Loucy (cell line): ENCODE results near the gene G6PD.

Experiments used
- H2AFZ ChIP-seq: fragments of 200-600 bp; sonication (generic); 2 replicates; pipeline ENCODE4 v1.6.0; 2016; ENCODE audit warnings: antibody characterized with exemption, mild to moderate bottlenecking, low read length, moderate library complexity
- H3F3A ChIP-seq: fragments of 200-600 bp; 2 replicates; pipeline ENCODE4 v1.6.0; 2016; ENCODE audit warnings: antibody characterized with exemption, low read depth, mild to moderate bottlenecking
- H3K27me3 ChIP-seq: fragments of 200-600 bp; sonication (generic); 2 replicates; pipeline ENCODE4 v1.6.1; 2014; ENCODE audit warnings: low read length, mild to moderate bottlenecking; ENCODE audit not compliant: insufficient read depth, poor library complexity, severe bottlenecking
- H3K36me3 ChIP-seq: fragments of 200-600 bp; sonication (generic); 2 replicates; pipeline ENCODE4 v1.6.1; 2016; ENCODE audit warnings: low read length; ENCODE audit not compliant: insufficient read depth
- H3K4me1 ChIP-seq: fragments of 200-600 bp; sonication (generic); 2 replicates; pipeline ENCODE4 v1.5.1; 2014; ENCODE audit warnings: low read length, mild to moderate bottlenecking; ENCODE audit not compliant: insufficient read depth, poor library complexity, severe bottlenecking
- H3K4me2 ChIP-seq: fragments of 200-600 bp; sonication (generic); 2 replicates; pipeline ENCODE4 v1.6.0; 2014; ENCODE audit warnings: antibody characterized with exemption, low read length, low read depth, mild to moderate bottlenecking; ENCODE audit not compliant: poor library complexity, severe bottlenecking
- H3K4me3 ChIP-seq: fragments of 200-600 bp; sonication (generic); 2 replicates; pipeline ENCODE4 v1.5.1; 2014; ENCODE audit warnings: low read length, mild to moderate bottlenecking, mixed read lengths; ENCODE audit not compliant: poor library complexity, severe bottlenecking
- H3K79me2 ChIP-seq: fragments of 200-600 bp; sonication (generic); 2 replicates; pipeline ENCODE4 v1.6.1; 2014; ENCODE audit warnings: low read length; ENCODE audit not compliant: insufficient read depth
- H3K9ac ChIP-seq: fragments of 200-600 bp; sonication (generic); 2 replicates; pipeline ENCODE4 v1.6.0; 2014; ENCODE audit warnings: mild to moderate bottlenecking, low read depth, low read length, moderate library complexity; ENCODE audit not compliant: poor library complexity, severe bottlenecking
- H3K9me2 ChIP-seq: fragments of 200-600 bp; sonication (generic); replicated peaks from 2 replicates; pipeline ENCODE4 v1.6.1; 2016; ENCODE audit warnings: low read depth, low read length, mixed read lengths
- H3K9me3 ChIP-seq: fragments of 200-600 bp; sonication (generic); 2 replicates; pipeline ENCODE4 v1.6.1; 2014; ENCODE audit warnings: mild to moderate bottlenecking, antibody characterized with exemption, low read length, low read depth; ENCODE audit not compliant: insufficient read depth
- H4K20me1 ChIP-seq: fragments of 200-600 bp; sonication (generic); 2 replicates; pipeline ENCODE4 v1.6.0; 2014; ENCODE audit warnings: antibody characterized with exemption, low read length, mild to moderate bottlenecking; ENCODE audit not compliant: insufficient read depth, poor library complexity, severe bottlenecking
- EZH2phosphoT487 ChIP-seq: fragments of 200-600 bp; IDR thresholded peaks from 2 replicates; pipeline ENCODE4 v1.6.1; 2018; ENCODE audit warnings: antibody characterized with exemption, mild to moderate bottlenecking, moderate library complexity, borderline replicate concordance
- TF ChIP-seq, protein P1 (sequence below): fragments of 200-600 bp; sonication (generic); conservative IDR thresholded peaks from 2 replicates; pipeline ENCODE4 v1.5.1; 2014; ENCODE audit warnings: mild to moderate bottlenecking, antibody characterized with exemption, low read length

The G6PD gene

DNA sequence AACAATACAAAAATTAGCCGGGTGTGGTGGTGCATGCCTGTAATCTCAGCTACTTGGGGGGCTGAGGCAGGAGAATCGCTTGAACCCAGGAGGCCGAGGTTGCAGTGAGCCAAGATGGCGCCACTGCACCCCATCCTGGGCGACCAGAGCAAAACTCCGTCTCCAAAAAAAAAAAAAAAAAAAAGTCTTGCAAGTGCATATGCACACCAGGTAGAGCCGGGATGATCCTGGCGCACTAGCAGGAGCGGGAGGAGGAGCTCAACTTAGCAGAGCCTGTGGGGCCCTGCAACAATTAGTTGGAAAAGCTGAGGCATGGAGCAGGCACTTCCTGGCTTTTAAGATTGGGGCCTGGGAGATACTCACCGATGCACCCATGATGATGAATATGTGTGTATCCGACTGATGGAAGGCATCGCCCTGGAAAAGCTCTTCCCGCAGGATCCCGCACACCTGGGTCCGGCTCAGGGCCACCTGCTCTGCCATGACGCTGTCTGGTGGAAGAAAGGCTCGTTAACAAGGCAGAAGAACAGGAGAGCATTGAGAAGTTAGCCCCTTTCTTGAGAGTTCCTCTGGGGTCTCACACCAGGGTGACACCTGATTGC lies 872 bp downstream of the G6PD start:
- peaks cover 47% of the 10 kb centered on the region for H3K4me1 ChIP-seq
- H3K4me2 ChIP-seq: peak overlapping the region; percentile 93
- no peak overlapping the region for H2AFZ ChIP-seq
- peak overlapping the region; percentile 91 for H3K9ac ChIP-seq
- no peaks in the 10 kb centered on the region for H3F3A ChIP-seq
- H3K36me3 ChIP-seq: no peaks in the 10 kb centered on the region
- no peaks in the 10 kb centered on the region for H3K9me3 ChIP-seq
- no peaks in the 10 kb centered on the region for H3K9me2 ChIP-seq
- H3K27me3 ChIP-seq: no peaks in the 10 kb centered on the region
- no peak for TF ChIP-seq EZH2phosphoT487
- TF ChIP-seq, protein P1, sequence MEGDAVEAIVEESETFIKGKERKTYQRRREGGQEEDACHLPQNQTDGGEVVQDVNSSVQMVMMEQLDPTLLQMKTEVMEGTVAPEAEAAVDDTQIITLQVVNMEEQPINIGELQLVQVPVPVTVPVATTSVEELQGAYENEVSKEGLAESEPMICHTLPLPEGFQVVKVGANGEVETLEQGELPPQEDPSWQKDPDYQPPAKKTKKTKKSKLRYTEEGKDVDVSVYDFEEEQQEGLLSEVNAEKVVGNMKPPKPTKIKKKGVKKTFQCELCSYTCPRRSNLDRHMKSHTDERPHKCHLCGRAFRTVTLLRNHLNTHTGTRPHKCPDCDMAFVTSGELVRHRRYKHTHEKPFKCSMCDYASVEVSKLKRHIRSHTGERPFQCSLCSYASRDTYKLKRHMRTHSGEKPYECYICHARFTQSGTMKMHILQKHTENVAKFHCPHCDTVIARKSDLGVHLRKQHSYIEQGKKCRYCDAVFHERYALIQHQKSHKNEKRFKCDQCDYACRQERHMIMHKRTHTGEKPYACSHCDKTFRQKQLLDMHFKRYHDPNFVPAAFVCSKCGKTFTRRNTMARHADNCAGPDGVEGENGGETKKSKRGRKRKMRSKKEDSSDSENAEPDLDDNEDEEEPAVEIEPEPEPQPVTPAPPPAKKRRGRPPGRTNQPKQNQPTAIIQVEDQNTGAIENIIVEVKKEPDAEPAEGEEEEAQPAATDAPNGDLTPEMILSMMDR: no peak
- peaks cover 44% of the 10 kb centered on the region for H3K79me2 ChIP-seq
- H3K4me3 ChIP-seq: peak overlapping the region; percentile 87
- no peaks in the 10 kb centered on the region for H4K20me1 ChIP-seq

DNA sequence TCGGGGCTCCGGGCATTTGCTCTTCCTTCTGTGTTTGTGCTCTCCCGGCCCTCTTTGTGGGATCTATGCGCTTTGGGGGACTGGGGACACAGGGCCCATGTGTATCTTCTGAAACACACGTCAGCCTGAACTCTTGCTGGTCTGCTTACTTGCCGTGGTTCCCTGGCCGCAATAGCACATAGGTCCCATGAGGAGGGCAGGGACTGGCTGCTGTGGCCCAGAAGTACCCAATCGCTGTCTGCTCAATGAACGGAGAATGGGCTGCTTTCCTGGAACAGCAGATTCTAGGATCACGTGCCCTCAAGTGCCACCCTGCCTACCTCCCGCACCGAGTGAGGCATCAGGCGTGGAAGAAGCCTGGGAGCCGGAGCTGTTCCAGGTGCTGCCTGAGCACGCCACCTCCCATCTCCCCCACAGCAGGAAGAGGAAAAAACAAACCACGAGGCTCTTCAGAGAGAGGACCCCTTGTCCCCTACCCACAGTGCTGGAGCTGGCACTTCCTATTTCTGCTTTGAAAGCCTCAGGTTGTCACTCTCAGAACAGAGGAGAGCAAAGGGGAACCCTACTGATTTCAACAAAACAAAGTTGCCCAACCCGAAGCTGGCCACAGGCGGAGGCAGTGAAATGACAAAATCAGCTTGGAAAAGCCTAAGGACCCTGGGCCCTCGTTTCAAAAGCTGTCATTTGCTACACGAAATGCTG lies 3.8 kb downstream of the G6PD start:
- peaks cover 40% of the 10 kb centered on the region for H3K4me1 ChIP-seq
- H3K9me2 ChIP-seq: no peaks in the 10 kb centered on the region
- TF ChIP-seq, protein P1: no peak
- TF ChIP-seq EZH2phosphoT487: no peak
- H3K4me2 ChIP-seq: peak overlapping the region; percentile 87
- H3K9ac ChIP-seq: peak overlapping the region; percentile 68
- H2AFZ ChIP-seq: no peak overlapping the region
- no peaks in the 10 kb centered on the region for H3K36me3 ChIP-seq
- no peaks in the 10 kb centered on the region for H3K27me3 ChIP-seq
- no peaks in the 10 kb centered on the region for H3F3A ChIP-seq
- H3K9me3 ChIP-seq: no peaks in the 10 kb centered on the region
- H3K79me2 ChIP-seq: peaks cover 19% of the 10 kb centered on the region
- no peaks in the 10 kb centered on the region for H4K20me1 ChIP-seq
- peak overlapping the region; percentile 65 for H3K4me3 ChIP-seq

DNA sequence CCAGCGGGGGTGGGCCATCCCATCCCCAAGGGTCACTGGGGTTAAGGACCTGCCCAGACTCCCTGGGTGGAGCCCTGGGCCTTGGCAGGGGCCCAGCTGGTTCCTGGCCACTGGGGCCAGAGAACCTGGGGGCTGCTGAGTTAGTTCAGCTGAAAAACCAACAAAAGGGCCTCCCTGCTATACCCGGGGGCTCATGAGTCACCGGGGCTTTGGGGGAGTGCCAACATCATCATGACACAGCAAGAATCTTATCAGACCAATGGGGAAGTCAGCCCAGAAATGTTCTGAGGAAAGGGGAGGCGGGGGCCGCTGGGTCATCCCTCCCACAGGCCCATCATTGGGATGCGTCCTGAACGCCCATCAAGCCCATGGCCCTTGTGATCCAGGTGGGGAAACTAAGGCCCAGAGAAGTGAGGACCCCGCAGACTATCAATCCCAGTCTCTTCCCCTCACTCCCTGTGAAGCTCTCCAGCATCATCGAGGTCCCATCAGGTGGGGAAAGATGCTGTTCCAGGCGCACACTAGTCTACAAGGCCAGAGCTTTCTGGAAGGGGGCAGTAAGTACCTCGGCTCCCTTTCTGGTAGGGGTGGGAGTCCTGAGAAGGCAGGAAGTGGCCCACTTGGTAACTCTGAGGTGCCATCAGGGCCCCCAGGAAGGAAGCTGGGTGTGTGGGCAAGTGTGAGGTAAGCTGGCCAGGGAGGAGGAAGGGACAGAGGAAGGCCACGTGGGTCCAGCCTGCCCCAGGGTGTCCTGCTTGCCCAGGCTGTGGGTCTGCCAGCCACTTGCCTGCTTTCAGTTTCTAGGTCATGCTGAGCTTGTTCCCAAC lies 4.5 kb downstream of the G6PD start:
- Histone ChIP-seq H3K9me3 (no peaks in the 10 kb centered on the region), H4K20me1 (no peaks in the 10 kb centered on the region), H3K4me2 (peak overlapping the region; percentile 87), H3K9me2 (no peaks in the 10 kb centered on the region), H3K4me1 (peaks cover 40% of the 10 kb centered on the region), H3F3A (no peaks in the 10 kb centered on the region), H3K79me2 (peaks cover 17% of the 10 kb centered on the region), H3K27me3 (no peaks in the 10 kb centered on the region), H3K9ac (peak overlapping the region; percentile 68), H2AFZ (no peak overlapping the region), H3K4me3 (peak overlapping the region; percentile 65), H3K36me3 (no peaks in the 10 kb centered on the region)
- no peak for TF ChIP-seq EZH2phosphoT487
- TF ChIP-seq, protein P1: no peak
